Activated T-helper 1 cell treated with anti-CD3 and anti-CD28 coated beads, Interleukin-2, amount 50 U/mL, for 16 hours (primary cell): ENCODE data around the gene COL2A1.

Source experiments
- DNase-seq, 2 donors: peaks; one replicate each; pipeline ENCODE4 v3.0.0-alpha.2; 2020; ENCODE audit warnings: low read depth in 1 of 2, low spot score in 1 of 2

Gene COL2A1

DNA sequence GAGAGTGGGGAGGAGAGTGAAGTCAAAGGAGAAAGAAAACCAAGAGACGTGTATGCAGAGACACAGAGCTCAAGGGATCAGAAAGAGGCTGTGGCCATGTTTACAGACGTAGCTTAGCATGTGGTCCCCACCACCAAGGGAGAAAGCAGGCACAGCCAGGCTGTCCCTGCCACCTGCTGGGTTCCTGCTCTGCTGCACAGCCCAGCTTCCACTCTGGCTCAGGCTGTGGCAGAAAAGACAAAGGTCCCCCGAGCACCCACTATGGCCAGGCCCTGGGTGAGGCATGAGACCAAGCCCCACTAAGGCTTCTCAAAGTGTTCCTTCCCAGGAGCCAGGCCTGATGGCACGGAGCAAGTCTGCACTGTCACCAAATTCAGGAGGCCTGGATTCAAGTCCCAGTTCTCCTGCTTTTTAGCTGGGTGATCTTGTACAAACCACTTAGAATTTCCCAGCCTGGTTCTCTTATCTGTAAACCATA, 25.9 kb upstream of the COL2A1 start:
- no peak for DNase-seq

DNA sequence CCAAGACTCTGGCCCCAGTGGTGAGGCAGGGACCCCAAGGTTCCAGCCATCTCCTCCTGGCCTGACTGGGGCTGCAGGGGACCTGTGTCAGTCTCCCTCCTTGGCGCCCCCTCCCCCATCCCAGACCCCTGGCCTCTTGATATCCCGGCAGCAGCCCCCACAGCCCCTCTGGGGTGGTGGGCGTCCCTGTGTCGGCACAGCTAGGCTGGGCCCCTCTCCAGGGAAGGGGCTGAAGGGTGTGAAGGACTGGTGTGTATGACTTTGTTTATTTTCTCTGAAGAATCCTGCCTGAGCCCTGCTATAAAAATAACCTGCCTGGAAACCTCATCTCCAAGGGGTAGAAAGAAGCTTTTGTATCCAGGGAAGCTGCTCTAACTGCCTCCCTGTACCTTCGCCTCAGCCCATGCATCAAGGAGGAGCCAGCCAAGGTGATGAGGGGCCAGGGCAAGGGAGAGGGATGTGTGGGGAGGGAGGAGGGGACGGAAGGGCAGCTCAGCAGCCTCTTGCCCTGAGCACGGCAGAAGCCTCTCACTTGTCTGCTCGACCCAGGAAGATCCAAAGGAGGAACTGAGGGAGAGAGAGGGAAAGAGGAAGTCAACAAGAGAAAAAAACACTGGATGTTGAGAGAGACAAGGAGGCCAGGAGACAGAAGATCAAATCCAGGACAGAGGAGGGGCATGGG, 25.4 kb upstream of the COL2A1 start:
- no peak for DNase-seq

DNA sequence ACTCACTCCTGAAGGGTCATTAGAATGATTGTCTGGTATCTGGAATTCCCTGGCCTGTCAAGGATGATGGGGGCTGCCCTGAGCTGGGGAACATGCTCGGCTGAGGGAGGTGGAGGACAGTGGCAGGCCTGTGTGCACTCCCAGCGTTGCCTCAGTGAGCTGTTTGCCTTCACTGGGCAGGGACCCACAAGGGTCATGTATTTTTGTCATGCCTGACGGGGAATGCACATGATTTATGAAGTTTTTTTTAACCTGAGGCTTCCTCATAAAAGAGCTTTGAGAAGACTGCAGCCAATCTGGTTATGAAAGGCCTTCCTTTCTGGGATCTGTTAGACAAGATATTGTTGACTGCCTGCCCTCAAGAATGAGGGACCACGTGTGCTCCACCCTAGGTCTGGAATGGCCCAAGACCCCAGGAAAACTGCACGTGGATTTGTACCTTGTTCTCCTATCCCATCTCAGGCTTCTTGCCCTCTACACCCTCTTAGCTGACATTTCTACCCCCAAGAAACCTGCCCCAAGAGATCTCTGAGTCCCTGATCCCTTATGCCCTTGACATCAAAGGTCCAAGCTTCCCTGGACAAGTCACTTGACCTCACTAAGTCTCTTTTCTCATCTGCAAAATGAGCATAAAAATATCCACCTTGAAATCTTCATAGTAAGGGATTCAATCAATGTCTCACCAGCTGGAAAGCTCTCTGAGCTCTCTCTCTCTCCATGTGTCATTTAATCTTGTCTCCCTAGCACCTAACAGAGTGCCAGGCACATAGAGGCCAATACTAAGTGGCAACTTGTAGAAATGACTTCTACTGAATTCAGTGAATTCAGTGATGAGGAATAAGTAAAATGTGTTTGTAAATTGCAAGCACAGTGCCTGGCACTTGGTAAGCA, 24.5 kb upstream of the COL2A1 start:
- no peak for DNase-seq

DNA sequence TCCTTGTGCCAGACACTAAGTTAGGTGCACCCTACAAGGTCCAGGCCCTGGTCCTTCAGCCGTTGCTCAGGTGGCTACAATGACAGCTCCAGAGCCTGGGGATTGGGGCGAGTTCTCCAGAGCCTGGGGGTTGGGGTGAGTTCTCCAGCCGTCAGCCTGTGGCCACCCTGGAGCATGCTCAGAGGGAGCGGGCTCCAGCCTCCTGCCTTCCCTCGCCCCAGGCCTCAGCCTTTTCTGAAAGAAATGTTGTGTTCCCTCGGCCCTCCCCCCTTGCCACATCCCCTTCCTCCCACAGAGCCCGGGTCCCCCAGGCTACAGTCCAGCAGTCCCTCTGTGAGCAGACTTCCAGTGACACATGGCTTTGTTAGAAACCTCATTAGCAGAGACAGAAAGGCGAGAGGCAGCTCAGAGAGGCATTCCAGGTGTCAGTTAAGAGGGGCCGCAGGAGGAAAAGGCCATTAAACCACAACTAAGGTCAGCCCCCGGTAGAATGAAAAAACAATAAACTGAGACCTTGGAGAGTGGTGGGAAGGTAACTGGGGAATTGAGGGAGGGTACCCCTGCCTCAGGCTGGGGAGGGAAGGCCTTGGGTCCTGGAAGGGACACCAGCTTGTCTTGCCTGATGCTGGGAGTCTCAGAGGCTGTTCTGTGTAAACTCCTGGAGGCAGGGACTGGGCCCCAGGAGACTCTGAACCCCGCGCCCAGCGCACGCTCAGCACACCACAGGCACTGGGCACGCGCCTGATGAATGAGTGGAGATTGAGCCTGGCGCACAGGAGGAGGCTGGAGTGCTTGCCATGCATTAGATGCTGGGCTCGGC, 23.1 kb upstream of the COL2A1 start:
- no peak for DNase-seq

DNA sequence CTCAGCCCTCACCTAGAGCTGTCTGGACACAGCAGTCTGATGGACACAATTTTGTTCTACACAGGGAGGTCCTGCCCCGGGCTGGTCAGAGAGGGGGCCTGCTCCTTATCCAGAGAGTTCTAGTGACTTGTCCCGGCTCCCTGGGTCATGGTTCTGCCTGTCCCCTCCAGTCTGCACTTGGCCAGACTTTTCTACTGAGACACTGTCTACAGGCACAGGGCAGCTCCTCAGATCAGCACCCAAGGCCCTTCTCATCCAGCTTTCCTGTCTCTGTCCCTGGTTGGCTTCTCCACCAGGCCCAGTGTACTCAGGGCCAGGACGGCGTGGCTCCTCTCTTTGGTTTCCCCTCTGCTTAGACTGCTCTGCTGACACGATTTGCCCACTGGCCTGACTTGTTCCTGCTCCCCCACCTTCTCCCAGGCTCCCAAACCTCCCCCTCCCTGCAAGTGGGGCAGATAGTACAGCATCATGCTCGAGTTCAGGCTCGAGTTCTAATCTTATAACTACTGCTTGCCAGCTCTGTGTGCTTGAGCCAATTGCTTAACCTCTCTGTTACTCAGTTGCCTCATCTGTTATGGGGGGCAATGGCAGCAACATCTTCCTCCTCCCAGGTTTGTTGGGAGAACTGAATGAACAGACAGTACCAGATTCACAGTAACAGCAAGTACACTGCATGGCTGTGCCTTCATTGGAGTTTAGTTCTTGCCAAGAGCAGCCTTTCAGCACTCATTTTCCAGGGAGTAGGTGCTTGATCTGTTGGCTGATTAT, 22.0 kb upstream of the COL2A1 start:
- DNase-seq, result no peak

DNA sequence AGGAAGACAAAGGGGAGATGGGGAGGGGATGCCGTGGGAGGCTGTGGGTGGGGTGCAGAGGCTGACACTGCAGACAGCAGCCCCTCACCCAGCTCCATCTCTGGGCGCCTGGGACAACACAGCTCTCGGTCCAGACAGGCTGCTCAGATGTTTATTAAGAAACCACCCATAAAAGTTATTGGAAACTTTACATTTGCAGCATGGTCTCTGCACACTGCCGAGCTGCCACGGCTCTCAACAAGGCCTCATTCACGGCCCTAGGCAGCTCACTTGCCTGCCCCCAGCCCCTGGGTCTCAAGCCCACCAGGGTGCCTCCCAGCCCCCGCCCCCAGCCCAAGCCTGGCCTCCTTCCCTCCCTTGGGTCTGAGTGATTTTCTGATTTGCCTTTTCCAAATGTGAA, 21.0 kb upstream of the COL2A1 start:
- no peak for DNase-seq

DNA sequence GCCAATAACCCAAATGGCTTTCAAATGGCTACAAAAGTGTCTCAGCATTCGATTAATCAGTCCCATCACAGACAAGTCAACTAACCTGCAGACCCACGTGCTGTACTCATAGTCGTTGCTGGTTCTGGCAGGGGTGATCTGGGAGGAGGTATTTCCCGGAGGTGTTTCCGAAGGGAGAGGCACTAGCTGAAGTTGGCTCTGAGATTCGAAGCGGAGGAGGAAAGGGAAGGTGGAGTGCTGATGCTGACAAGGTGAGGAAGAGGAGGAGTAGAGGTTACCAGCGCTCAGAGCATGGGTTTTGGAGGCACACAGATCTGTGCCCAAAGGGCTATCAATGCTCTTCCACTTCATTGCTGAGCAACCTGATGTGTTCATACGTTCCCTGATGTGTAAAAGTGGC, 20.5 kb upstream of the COL2A1 start:
- no peak for DNase-seq

DNA sequence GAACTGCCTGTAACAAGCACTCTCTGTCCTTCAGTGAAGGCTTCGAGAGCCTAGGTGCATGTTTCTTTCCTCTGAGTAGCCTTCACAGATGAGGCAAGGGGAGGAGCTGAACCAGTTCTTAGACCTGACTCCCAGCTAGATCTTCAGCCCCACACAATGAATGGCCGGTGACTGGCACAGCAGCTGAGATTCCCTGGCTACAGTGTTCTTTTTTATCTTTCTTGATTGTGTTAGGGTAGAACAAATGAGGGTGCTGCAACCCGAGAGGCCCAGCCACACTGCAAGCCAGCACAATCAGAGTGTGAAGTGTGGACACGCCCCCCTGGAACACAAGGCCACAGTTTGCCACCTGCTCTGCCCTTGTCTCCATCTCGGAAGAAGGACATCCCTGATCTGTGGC, 19.1 kb upstream of the COL2A1 start:
- DNase-seq, result no peak

DNA sequence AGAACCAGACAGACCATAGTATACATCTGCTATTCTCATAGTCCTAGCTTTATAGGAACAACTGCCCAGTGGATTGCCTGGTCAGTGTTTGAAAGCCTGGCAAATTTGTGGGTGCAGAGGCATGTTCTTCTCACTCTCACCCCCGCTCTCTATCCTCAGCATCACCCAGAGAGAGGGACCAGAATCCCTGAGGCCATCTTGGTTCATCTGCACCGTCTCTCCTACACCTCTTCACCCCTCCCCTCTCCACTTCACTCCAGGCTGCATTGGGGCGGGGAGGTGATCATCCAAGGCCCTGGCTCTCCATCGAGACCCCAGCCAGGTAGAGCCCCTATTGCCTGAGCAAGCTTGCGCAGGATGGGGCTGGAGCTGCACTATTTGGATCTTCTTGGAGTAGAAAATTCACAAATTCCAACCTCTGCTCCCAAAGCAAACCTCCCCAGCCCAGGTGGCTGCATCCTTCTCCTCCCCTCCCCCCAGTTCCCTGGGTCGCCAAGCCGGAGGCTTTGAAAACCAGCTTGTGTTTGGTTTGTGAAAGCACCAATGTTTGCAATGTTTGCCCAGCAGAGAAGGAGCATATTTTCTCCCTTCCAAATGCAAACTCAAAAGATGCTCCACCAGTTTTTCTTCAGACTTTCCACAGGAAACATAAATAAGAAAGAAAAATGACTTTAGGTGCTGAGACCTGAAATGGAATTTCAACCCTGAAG, 18.6 kb upstream of the COL2A1 start:
- DNase-seq, result no peak

DNA sequence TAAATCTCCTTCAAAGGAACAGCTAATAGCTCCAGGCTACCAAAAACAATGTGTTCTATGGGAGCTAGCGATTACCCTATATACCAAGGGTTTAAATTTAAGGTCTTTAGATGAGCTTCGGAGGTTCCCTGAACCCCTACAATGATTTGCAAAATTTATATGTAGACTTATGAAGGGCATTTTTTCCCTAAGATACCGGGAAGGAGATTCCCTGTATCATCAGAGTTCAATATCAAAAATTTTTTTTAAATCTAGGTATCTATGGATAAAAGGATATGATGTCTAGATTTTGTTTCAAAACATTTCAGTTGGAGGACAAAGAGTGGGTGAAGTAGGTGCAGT, 17.9 kb upstream of the COL2A1 start:
- no peak for DNase-seq

DNA sequence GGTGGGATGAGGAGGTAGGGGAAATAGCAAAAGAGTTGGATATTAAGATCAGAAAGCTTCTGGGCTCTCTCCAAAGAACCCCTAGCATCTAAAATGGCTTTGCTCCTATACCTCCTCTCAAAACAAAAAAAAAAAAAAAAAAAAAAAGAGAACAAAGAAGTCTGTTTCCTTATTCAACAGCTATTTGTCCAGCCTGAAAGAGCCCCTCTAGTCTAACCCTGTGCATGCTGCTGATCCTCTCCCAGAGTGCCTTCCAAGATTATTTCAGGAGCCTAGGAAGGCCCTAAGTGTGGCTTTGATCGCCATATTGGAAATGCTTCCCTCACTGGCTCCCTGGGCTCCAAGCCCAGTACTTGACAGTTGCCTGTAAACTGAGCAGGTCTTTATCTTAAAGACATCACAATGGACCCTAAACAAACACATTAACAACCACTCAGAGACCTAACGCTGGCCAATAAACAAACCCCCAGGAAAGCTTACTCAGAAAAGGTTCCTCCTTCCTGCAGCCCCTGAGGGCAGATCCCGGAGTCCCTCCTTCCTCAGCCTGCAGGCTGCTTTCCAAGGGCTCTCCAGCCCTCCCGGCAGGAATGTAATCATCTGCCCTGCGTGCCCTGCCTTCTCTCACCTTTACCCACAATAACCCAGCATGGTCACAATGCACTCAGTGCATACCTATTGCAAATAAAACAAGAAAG, 17.4 kb upstream of the COL2A1 start:
- no peak for DNase-seq

DNA sequence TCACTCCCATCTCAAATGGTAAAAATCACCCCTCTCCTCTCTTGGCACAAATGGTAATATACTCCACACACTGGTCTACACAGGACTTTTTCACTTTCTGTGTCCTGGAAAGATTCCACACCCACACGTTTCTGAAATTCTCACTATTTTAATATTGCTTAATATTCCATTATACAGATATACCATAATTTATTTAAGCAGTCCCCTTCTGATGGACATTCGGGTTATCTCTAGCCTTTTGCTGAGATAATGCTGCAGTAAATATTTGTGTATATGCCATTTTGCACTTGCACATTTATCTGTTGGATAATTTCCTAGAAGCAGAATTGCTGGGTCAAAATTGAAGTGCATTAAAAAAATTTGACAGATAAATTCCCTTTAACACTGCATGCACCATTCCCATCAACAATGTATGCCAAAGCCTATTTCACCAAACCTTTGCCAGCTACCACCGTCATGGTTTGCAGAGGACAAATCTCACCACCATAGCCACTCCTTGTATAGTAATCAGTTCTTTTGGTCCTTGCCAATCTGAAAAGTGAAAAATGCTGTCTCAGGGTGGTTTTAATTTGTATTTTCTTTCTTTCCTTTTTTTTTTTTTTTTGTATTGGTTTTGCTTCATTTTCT, 15.5 kb upstream of the COL2A1 start:
- no peak for DNase-seq

DNA sequence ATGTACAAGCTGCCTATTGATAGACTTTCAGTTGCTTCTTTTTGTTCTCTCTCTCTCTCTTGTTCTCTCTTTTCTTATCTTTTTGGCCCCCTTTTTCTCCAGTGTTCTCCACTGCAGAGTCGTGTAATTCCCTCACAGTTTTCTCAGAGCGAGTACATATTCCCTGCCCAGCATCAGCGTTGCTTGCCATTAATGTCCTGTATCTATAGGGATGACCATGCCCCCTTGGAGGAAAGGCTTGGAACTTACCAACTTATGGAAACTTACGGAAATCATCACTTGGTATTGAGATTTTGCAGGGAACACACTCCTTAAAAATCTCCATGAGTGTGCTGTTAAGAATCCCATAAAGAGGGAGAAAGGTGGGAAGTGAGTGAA, 14.3 kb upstream of the COL2A1 start:
- DNase-seq, result no peak

DNA sequence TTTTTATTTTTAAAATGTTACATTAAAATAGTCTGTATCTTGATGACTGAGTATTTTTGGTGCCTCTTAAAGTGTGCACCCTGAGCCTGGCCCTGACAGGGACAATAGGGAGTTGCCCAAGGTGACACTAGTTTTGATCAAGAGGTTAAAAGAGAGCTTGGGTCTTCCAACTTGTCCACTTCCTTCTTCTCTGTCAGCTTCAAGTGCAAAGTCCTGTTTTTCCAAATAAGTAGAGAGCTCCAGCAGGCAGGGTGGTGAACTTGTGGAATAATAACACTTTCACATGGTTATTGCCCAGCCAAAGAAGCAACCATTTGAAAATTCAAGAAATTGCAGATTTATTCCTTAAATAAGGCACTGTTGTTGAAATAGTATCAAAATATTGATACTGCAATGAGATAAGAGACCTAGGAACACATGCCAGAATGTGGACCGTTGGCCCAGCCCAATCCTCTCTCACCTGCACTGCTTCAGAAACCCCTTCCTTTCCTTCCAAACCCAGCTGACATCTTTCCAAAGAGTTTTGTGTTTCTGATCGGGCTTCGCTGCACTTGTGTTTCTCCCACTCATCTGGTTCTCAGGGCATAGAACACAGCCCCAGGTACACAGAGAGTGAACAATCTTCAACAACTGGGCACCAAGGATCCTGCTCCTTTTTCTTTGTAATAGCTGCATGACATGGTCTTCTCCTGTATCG, 13.8 kb upstream of the COL2A1 start:
- no peak for DNase-seq

DNA sequence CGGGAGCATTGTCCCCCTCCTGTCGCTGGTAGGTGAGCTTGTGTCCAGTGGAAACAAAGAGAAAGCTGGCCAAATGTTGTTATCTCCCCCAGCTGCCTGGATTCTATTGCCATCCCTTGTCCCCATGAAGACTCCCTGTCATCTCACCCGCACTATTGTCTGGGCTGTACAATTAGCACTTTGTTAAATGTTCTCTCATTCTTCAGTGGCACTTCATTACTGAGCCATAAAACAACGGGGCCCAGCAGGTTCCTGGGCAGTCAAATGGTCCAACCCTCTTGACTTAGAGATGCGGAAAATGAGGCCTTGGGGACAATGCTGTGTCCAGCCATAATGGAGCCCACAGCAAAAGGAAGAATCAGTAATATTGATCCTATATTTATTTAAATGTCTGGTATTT, 13.2 kb upstream of the COL2A1 start:
- no peak for DNase-seq

DNA sequence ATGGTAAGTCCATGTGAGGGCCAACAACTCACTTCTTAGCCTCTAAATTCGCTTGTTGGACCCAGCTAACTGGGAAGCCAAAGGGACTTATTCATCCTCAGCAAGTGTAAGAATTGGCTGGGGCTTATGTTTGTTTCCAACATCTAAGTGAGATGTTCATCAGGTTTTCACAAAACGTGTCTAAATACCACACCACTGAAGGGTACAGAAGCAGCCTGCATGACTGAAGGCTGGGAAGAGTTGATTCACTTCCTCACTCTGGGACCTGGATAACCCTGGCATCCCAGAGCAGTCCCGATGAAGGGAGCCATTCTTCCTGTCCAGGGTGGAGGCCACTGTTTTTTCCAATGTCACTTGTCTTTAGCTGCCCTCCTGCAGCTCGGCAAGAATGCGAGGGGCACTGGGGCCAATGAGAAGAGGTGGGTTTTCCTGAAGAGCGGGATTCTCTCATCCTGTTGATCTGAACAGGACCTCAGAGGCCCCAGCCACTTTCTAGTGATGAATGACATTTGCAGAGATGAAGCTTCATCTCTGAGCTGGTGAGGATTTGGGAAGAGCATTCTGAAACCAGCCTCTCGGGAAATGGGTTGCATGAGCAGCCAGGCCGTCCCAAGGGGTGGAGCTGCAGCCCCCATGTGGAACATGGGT, 12.2 kb upstream of the COL2A1 start:
- DNase-seq, result no peak

DNA sequence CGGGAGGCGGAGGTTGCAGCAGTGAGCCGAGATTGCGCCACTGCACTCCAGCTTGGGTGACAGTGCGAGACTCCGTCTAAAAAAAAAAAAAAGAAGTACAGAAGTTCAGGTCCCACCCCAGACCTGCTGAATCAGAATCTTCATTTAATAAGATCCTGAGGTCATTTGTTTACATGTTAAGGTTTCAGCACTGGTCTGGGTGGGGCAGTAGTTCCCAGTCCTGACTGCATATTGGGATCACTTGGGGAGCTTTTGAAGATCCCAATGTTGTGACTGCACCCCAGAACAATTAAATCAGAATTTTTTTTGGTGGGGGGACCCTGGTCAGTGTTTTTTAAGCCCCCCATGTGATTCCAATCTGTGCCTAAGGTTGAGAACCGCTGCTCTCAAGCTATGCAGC, 11.7 kb upstream of the COL2A1 start:
- no peak for DNase-seq

DNA sequence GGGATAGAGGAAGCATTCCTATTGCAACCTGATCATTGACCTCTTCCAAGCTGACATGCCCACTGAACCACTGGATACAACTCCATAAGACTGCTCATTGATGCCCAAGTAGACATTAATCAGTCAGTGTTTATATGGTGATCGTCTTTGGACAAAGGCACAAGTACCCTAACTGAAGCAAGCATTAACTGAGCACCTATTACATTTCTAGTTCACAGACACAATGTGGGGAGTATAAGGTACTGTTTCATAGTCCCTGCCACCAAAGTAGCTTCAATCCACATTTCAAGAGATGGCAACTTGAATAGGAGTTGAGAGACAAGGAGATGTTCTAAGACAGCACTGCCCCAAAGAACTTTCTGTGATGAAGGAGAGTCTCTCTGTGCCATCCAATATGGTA, 10.9 kb upstream of the COL2A1 start:
- no peak for DNase-seq
